ENCODE measurements around the gene PRR22. TPM values are rescaled to one million over a fixed set of nuclear protein-coding genes. Genes with fewer than 3 reads are reported as not detected.

The PRR22 gene
- total RNA-seq, 1 donor from 2014 or later: 5.4 TPM

DNA sequence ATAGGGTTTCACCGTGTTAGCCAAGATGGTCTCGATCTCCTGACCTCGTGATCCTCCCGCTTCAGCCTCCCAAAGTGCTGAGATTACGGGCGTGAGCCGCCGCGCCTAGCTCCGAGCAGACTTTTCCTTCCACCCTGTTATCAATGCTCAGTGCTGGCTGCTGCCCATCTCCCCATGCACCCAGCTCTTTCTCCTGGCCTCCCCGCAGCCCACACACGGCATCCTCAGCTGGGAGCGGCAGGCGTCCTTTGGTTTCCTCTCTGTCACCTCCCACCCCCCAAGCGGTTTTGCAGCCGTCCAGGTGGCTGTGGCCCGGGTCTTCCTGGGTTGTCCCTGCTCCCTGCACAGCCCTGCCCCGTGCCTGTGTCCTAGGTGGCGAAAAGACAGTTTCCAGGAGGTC is 12.1 kb downstream of the PRR22 start:
- H3K4me1 Mint-ChIP-seq: no peaks in the 10 kb centered on the region
- no peaks in the 10 kb centered on the region for H3K36me3 Mint-ChIP-seq
- H3K9me3 Mint-ChIP-seq: no peaks in the 10 kb centered on the region
- DNase-seq (ENCODE audit: low spot score in 2 of 2, unreplicated experiment in 2 of 2): no peak
- H3K27me3 Mint-ChIP-seq (ENCODE audit: low read depth): no peaks in the 10 kb centered on the region
- TF ChIP-seq, protein P1, sequence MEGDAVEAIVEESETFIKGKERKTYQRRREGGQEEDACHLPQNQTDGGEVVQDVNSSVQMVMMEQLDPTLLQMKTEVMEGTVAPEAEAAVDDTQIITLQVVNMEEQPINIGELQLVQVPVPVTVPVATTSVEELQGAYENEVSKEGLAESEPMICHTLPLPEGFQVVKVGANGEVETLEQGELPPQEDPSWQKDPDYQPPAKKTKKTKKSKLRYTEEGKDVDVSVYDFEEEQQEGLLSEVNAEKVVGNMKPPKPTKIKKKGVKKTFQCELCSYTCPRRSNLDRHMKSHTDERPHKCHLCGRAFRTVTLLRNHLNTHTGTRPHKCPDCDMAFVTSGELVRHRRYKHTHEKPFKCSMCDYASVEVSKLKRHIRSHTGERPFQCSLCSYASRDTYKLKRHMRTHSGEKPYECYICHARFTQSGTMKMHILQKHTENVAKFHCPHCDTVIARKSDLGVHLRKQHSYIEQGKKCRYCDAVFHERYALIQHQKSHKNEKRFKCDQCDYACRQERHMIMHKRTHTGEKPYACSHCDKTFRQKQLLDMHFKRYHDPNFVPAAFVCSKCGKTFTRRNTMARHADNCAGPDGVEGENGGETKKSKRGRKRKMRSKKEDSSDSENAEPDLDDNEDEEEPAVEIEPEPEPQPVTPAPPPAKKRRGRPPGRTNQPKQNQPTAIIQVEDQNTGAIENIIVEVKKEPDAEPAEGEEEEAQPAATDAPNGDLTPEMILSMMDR (IDR thresholded peaks at IDR 0.05; ENCODE audit: unreplicated experiment): no peak
- H3K4me3 Mint-ChIP-seq: no peak overlapping the region
- no peak overlapping the region for H3K27ac Mint-ChIP-seq

DNA sequence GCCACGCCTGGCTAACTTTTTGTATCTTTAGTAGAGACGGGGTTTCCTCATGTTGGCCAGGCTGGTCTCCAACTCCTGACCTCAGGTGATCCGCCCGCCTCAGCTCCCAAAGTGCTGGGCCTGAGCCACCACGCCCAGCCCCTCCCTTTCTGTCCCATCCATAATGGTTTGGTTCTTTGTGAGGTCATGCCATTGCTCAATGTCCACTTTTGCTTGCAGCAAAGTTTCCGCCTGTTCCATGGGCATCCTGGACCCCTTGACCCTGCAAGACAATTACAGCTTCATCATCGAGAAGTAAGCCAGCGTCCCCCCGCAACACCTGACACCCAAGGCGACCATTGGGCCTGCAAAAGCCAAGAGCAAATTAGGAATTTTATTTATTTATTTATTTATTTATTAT is 16.6 kb downstream of the PRR22 start:
- TF ChIP-seq, protein P1 (IDR thresholded peaks at IDR 0.05; ENCODE audit: unreplicated experiment): no peak
- H3K9me3 Mint-ChIP-seq: no peaks in the 10 kb centered on the region
- H3K4me1 Mint-ChIP-seq: no peaks in the 10 kb centered on the region
- no peaks in the 10 kb centered on the region for H3K36me3 Mint-ChIP-seq
- no peaks in the 10 kb centered on the region for H3K27me3 Mint-ChIP-seq (ENCODE audit: low read depth)
- no peak overlapping the region for H3K4me3 Mint-ChIP-seq
- H3K27ac Mint-ChIP-seq: no peak overlapping the region
- DNase-seq (ENCODE audit: low spot score in 2 of 2, unreplicated experiment in 2 of 2): no peak

DNA sequence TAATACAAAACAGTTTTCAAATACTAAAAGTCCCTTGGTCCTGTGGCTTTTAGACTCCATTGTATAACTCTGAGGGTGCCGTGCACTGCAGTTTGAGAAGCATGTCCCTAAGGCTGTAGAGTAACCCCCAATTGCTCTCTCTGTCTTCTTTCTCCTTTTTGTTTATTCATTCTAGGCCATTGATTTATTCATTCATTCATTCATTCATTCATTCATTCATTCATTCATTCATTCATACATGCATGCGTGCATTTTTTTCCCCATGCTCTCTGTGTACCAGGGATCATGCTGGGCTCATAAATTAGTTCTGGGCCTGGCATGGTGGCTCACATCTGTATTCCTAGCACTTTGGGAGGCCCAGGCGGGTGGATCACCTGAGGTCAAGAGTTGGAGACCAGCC is 19.3 kb downstream of the PRR22 start:
- no peak overlapping the region for H3K27ac Mint-ChIP-seq
- H3K4me1 Mint-ChIP-seq: no peaks in the 10 kb centered on the region
- no peaks in the 10 kb centered on the region for H3K36me3 Mint-ChIP-seq
- H3K9me3 Mint-ChIP-seq: no peaks in the 10 kb centered on the region
- H3K4me3 Mint-ChIP-seq: no peak overlapping the region
- no peak for DNase-seq (ENCODE audit: low spot score in 2 of 2, unreplicated experiment in 2 of 2)
- TF ChIP-seq, protein P1 (IDR thresholded peaks at IDR 0.05; ENCODE audit: unreplicated experiment): no peak
- no peaks in the 10 kb centered on the region for H3K27me3 Mint-ChIP-seq (ENCODE audit: low read depth)

DNA sequence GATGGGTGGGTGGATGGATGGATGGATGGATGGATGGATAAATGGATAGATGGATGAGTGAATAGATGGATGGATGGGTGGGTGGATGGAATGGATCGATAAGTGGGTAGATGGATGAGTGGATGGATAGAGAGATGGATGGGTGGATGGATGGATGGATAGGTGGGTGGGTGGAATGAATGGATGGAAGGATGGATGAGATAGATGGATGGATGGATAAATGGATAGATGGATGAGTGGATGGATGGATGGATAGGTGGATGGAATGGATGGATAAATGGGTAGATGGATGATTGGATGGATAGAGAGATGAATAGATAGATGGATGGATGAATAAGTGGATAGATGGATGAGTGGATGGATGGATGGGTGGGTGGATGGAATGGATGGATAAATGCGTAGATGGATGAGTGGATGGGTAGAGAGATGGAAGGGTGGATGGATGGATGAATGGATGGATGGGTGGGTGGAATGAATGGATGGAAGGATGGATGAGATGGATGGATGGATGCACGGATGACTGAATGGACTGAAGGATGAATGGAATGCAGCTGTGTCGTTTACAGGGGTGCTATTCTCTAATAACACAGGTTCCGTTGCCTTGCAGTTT is 21.8 kb downstream of the PRR22 start:
- H3K4me3 Mint-ChIP-seq: no peak overlapping the region
- TF ChIP-seq, protein P1 (IDR thresholded peaks at IDR 0.05; ENCODE audit: unreplicated experiment): no peak
- DNase-seq (ENCODE audit: low spot score in 2 of 2, unreplicated experiment in 2 of 2): no peak
- no peaks in the 10 kb centered on the region for H3K36me3 Mint-ChIP-seq
- H3K4me1 Mint-ChIP-seq: no peaks in the 10 kb centered on the region
- H3K27ac Mint-ChIP-seq: no peak overlapping the region
- H3K27me3 Mint-ChIP-seq (ENCODE audit: low read depth): peaks cover 2% of the 10 kb centered on the region
- no peaks in the 10 kb centered on the region for H3K9me3 Mint-ChIP-seq

DNA sequence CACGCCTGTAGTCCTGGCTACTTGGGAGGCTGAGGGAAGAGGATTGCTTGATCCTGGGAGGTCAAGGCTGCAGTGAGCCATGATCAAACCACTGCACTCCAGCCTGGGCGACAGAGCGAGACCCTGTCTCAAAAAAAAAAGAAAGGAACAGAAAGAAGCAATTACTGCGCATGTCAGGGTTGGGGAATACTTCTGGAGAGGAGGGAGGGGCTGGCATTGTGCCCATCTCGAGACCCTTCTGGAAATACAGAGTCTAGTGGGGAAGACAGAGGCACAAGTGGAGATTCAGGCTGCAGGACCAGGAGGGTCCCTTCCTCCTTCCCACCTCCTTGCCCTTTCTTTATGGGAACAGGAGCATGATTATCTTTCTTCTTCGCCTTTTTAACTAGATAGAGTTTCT is 30.8 kb downstream of the PRR22 start:
- Mint-ChIP-seq H3K27ac (no peak overlapping the region), H3K36me3 (no peaks in the 10 kb centered on the region), H3K4me3 (no peak overlapping the region), H3K27me3 (ENCODE audit: low read depth) (peaks cover 7% of the 10 kb centered on the region), H3K4me1 (peaks cover 2% of the 10 kb centered on the region), H3K9me3 (no peaks in the 10 kb centered on the region)
- TF ChIP-seq, protein P1 (IDR thresholded peaks at IDR 0.05; ENCODE audit: unreplicated experiment): no peak
- DNase-seq (ENCODE audit: low spot score in 2 of 2, unreplicated experiment in 2 of 2): no peak

DNA sequence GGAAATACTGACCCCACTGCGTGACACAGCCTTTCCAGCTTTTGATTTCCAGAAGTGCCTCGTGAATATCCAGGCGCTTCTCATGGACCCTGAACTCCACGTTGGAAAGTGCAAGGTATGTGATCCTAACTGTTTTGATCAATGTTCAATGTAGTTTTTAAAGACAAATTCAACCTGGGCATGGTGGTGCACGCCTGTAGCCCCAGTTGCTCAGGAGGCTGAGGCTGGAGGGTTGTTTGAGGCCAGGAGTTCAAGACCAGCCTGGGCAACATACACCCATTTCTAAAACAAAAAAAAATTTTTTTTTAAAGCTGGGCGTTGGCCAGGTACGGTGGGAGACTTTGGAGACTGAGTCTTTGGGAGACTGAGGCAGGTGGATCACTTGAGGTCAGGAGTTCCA is 32.8 kb downstream of the PRR22 start:
- H3K9me3 Mint-ChIP-seq: no peaks in the 10 kb centered on the region
- no peak for DNase-seq (ENCODE audit: low spot score in 2 of 2, unreplicated experiment in 2 of 2)
- H3K27me3 Mint-ChIP-seq (ENCODE audit: low read depth): peaks cover 7% of the 10 kb centered on the region
- no peaks in the 10 kb centered on the region for H3K36me3 Mint-ChIP-seq
- TF ChIP-seq, protein P1 (IDR thresholded peaks at IDR 0.05; ENCODE audit: unreplicated experiment): no peak
- no peak overlapping the region for H3K4me3 Mint-ChIP-seq
- peaks cover 2% of the 10 kb centered on the region for H3K4me1 Mint-ChIP-seq
- H3K27ac Mint-ChIP-seq: no peak overlapping the region
